GF-D8 (cell line): Measurements from ENCODE around the gene OIP5.

Experiments
- DNase-seq: peaks from one replicate; lab custom pipeline; 2025; lab: John Stamatoyannopoulos, UW

The OIP5 gene

GRCh38 chr15:41259546-41260189, 72.7 kb downstream of the OIP5 start:
- DNase-seq: no peak
